Neural cell (in vitro differentiated cells): ENCODE results near the gene RABGGTB.

Experiments used
- EP300 ChIP-seq: fragments of 450-650 bp; conservative IDR thresholded peaks from 2 replicates; pipeline ENCODE4 v1.6.1; 2014; ENCODE audit warnings: antibody characterized with exemption, mild to moderate bottlenecking, moderate library complexity; ENCODE audit not compliant: poor library complexity, severe bottlenecking
- MXI1 ChIP-seq: fragments of 450-650 bp; conservative IDR thresholded peaks from 2 replicates; pipeline ENCODE4 v1.6.1; 2014; ENCODE audit warnings: antibody characterized with exemption, mild to moderate bottlenecking; ENCODE audit not compliant: poor library complexity, severe bottlenecking
- POLR2AphosphoS5 ChIP-seq: IDR thresholded peaks from 2 replicates; pipeline ENCODE4 v1.6.1; 2012
- SMC3 ChIP-seq: fragments of 450-650 bp; conservative IDR thresholded peaks from 2 replicates; pipeline ENCODE4 v1.6.1; 2014; ENCODE audit warnings: antibody characterized with exemption, mild to moderate bottlenecking, moderate library complexity; ENCODE audit not compliant: poor library complexity
- TAF1 ChIP-seq: IDR thresholded peaks from 2 replicates; pipeline ENCODE4 v1.6.1; 2012; ENCODE audit warnings: low read depth
- TF ChIP-seq, protein P1 (sequence below): fragments of 450-650 bp; IDR thresholded peaks from 2 replicates; pipeline ENCODE4 v1.5.1; 2014; ENCODE audit warnings: antibody characterized with exemption, mild to moderate bottlenecking, moderate library complexity; ENCODE audit not compliant: poor library complexity, severe bottlenecking

GRCh38 chr1:75836528-75837100 lies 50.6 kb downstream of the RABGGTB start:
- no peak for TF ChIP-seq SMC3
- TF ChIP-seq, protein P1, sequence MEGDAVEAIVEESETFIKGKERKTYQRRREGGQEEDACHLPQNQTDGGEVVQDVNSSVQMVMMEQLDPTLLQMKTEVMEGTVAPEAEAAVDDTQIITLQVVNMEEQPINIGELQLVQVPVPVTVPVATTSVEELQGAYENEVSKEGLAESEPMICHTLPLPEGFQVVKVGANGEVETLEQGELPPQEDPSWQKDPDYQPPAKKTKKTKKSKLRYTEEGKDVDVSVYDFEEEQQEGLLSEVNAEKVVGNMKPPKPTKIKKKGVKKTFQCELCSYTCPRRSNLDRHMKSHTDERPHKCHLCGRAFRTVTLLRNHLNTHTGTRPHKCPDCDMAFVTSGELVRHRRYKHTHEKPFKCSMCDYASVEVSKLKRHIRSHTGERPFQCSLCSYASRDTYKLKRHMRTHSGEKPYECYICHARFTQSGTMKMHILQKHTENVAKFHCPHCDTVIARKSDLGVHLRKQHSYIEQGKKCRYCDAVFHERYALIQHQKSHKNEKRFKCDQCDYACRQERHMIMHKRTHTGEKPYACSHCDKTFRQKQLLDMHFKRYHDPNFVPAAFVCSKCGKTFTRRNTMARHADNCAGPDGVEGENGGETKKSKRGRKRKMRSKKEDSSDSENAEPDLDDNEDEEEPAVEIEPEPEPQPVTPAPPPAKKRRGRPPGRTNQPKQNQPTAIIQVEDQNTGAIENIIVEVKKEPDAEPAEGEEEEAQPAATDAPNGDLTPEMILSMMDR: no peak
- no peak for TF ChIP-seq MXI1
- no peak for TF ChIP-seq EP300
- no peak for TF ChIP-seq TAF1
- no peak for TF ChIP-seq POLR2AphosphoS5
